ENCODE results near the gene SLIT1.

GRCh38 chr10:97235353-97235752 is 49.6 kb upstream of the SLIT1 start:
- TF ChIP-seq CTCF (IDR thresholded peaks at IDR 0.05) (no peak), POLR2A (IDR thresholded peaks at IDR 0.05) (no peak)
